ENCODE measurements around the gene PARN. TPM values are rescaled to one million over a fixed set of nuclear protein-coding genes. Genes with fewer than 3 reads are reported as not detected.

Gene PARN
- total RNA-seq, 1 experiment from 2014 or later: 56.2 TPM

DNA sequence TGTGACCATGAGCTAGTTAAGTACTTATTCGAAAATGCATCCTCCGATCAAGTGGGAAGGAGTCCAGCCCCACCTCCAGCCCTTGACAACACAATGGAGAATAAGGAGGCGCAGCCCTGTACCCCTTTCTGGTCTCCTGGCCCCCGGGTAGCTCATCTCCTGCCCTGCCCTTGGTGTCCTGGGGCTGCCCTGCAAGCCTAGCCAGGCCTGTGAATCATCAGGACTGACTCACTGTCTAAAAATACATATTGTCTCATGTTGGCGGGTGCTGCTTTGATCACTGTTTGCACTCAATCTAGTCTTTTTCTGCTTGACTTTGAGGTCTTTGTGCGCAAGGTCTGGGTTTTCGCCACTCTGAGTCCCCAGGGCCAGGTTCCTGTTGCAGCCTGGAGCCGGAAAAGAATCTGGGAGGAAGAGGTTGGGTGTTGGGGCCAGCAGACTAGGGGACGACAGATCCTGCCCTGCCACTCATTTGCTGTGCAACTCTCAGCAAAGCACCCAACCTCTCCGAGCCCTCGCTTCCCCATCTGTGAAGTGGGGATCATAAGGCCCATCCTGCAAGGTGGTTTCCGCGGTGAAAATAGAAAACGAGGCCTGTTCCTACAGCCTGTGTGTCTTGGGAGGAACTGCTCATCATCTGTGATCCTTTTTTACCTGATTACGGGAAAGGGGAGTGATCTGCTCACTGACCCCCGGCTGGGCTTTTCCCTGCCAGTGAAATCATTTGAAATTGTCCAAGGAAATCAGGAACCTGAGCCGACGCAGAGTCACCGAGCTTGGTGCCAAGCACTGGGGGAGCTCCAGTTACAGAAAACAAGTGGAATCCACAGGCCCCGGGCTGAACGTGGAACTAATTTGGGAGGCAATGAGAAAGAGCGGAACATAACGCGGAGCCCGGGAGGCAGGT, 230.4 kb downstream of the PARN start:
- Histone ChIP-seq H3K79me2 (ENCODE audit: insufficient read depth, low read length) (no peaks in the 10 kb centered on the region), H2AFZ (ENCODE audit: low read length) (no peak overlapping the region), H3K27ac (ENCODE audit: insufficient read length, low read depth, low read length) (no peak overlapping the region), H4K91ac (ENCODE audit: insufficient read length, low read depth, low read length) (no peak overlapping the region), H3K18ac (ENCODE audit: insufficient read length, low read depth, low read length) (no peak overlapping the region), H2AK5ac (ENCODE audit: insufficient read length, low read length) (no peak overlapping the region), H4K20me1 (ENCODE audit: control insufficient read depth, insufficient read depth, insufficient read length) (no peaks in the 10 kb centered on the region), H4K5ac (ENCODE audit: insufficient read length, low read depth, low read length) (no peak overlapping the region), H3K23ac (ENCODE audit: insufficient read length, low read depth, low read length) (no peak overlapping the region), H2BK5ac (ENCODE audit: insufficient read length, low read length) (no peak overlapping the region), H3K56ac (ENCODE audit: insufficient read length, low read depth, low read length) (no peak overlapping the region), H2BK20ac (ENCODE audit: low read depth, low read length, poor library complexity, severe bottlenecking) (no peak overlapping the region), H3T11ph (ENCODE audit: low read length) (no peak overlapping the region), H3K4me1 (ENCODE audit: insufficient read depth, low read length) (no peaks in the 10 kb centered on the region), H2BK120ac (ENCODE audit: low read depth, low read length, poor library complexity, severe bottlenecking) (no peak overlapping the region), H4K8ac (replicated peaks; ENCODE audit: insufficient read length, low read depth, low read length) (no peak overlapping the region), H3K9me3 (ENCODE audit: control insufficient read depth, low read depth, low read length) (no peaks in the 10 kb centered on the region), H3K27me3 (ENCODE audit: insufficient read depth, low read length) (no peaks in the 10 kb centered on the region), H3K4me2 (ENCODE audit: insufficient read depth, insufficient read length, low read length) (no peak overlapping the region), H2BK15ac (ENCODE audit: low read depth, low read length) (no peak overlapping the region), H3K14ac (ENCODE audit: insufficient read depth, low read length) (no peak overlapping the region), H3K23me2 (ENCODE audit: insufficient read length, low read depth, low read length, poor library complexity, severe bottlenecking) (no peaks in the 10 kb centered on the region), H3K9ac (ENCODE audit: extremely low read depth, insufficient read length, low read length) (no peak overlapping the region), H3K4ac (ENCODE audit: low read depth, low read length) (no peak overlapping the region), H2BK12ac (ENCODE audit: insufficient read length, low read depth, low read length) (no peak overlapping the region), H3K79me1 (ENCODE audit: insufficient read depth, low read depth, low read length, poor library complexity, severe bottlenecking) (no peaks in the 10 kb centered on the region)
- H3K9me3 Mint-ChIP-seq: no peaks in the 10 kb centered on the region
- WGBS (ENCODE audit: extremely low coverage, insufficient read length, low lambda C conversion rate): no CpG with 5 or more reads among the region's 25 CpGs
- no peak for TF ChIP-seq CTCF (conservative IDR thresholded peaks at IDR 0.05)
- no peak overlapping the region for H3K4me3 Mint-ChIP-seq
- DNase-seq: no peak
- H3K27me3 Mint-ChIP-seq (ENCODE audit: low read depth): no peaks in the 10 kb centered on the region
- peak overlapping the region; percentile 17 to 82 (median 74); a peak in 4 of 7 replicates for H3K27ac Mint-ChIP-seq
- peaks cover 8 to 24% of the 10 kb centered on the region in 2 experiments for H3K4me1 Mint-ChIP-seq
- H3K36me3 Mint-ChIP-seq (ENCODE audit: insufficient read depth in 1 of 3, low read depth in 3 of 3): no peaks in the 10 kb centered on the region
